Liver (tissue), 9 donors: ENCODE results near the gene IMPA2. TPM values are rescaled to one million over a fixed set of nuclear protein-coding genes. Genes with fewer than 3 reads are reported as not detected.

Experiments
- DNase-seq: peaks from one replicate; pipeline ENCODE4 v3.0.0-alpha.2; 2017; ENCODE audit warnings: low spot score
- H3K27ac ChIP-seq, 2 donors: one replicate each; pipeline ENCODE4 v1.7.0; 2013; ENCODE audit warnings: inconsistent platforms in 2 of 2, low read length in 2 of 2, control low read depth in 1 of 2, low read depth in 1 of 2, mild to moderate bottlenecking in 1 of 2
- H3K27me3 ChIP-seq, 4 donors: one replicate each; pipeline versions ENCODE4 v1.6.1 to v1.7.0; 2013; ENCODE audit warnings: low read length in 3 of 4, inconsistent platforms in 1 of 4, mild to moderate bottlenecking in 1 of 4, moderate library complexity in 1 of 4; ENCODE audit not compliant: control insufficient read depth in 4 of 4, insufficient read depth in 4 of 4
- H3K36me3 ChIP-seq, 4 donors: one replicate each; pipeline versions ENCODE4 v1.6.1 to v1.7.0; 2013; ENCODE audit warnings: low read length in 3 of 4, mild to moderate bottlenecking in 3 of 4, low read depth in 1 of 4, moderate library complexity in 1 of 4; ENCODE audit not compliant: control insufficient read depth in 4 of 4, insufficient read depth in 3 of 4
- H3K4me1 ChIP-seq, 4 donors: one replicate each; pipeline versions ENCODE4 v1.6.1 to v1.7.0; 2013; ENCODE audit warnings: low read length in 3 of 4, mild to moderate bottlenecking in 3 of 4, moderate library complexity in 1 of 4; ENCODE audit not compliant: control insufficient read depth in 4 of 4, insufficient read depth in 4 of 4
- H3K4me3 ChIP-seq, 3 donors: one replicate each; pipeline versions ENCODE4 v1.6.1 to v1.7.0; 2013; ENCODE audit warnings: low read length in 3 of 3, control low read depth in 1 of 3, low read depth in 1 of 3, mild to moderate bottlenecking in 1 of 3
- H3K9ac ChIP-seq, 2 donors: one replicate each; pipeline ENCODE4 v1.7.0; 2013; ENCODE audit warnings: low read length in 2 of 2, mild to moderate bottlenecking in 2 of 2, moderate library complexity in 2 of 2, control low read depth in 1 of 2, low read depth in 1 of 2
- H3K9me3 ChIP-seq, 4 donors: one replicate each; pipeline versions ENCODE4 v1.6.1 to v1.7.0; 2013; ENCODE audit warnings: low read length in 3 of 4; ENCODE audit not compliant: control insufficient read depth in 4 of 4
- EGR1 ChIP-seq, 2 donors: IDR thresholded peaks; 2 replicates each; pipeline ENCODE4 v1.6.1; 2016 to 2018; ENCODE audit warnings: antibody characterized with exemption in 2 of 2, low read depth in 2 of 2
- FOXA1 ChIP-seq: IDR thresholded peaks from 2 replicates; pipeline ENCODE4 v1.6.1; 2016; ENCODE audit warnings: antibody characterized with exemption
- FOXA2 ChIP-seq: IDR thresholded peaks from 2 replicates; pipeline ENCODE4 v1.6.1; 2016; ENCODE audit warnings: antibody characterized with exemption
- GABPA ChIP-seq, 2 donors: IDR thresholded peaks in 1 of 2; conservative IDR thresholded peaks in 1 of 2; 2 replicates each; pipeline ENCODE4 v1.6.1; 2016; ENCODE audit warnings: antibody characterized with exemption in 2 of 2, mild to moderate bottlenecking in 1 of 2, moderate library complexity in 1 of 2
- HNF4A ChIP-seq, 2 donors: conservative IDR thresholded peaks; 2 replicates each; pipeline ENCODE4 v1.6.1; 2016; ENCODE audit warnings: antibody characterized with exemption in 2 of 2, mild to moderate bottlenecking in 2 of 2
- HNF4G ChIP-seq: IDR thresholded peaks from 2 replicates; pipeline ENCODE4 v1.6.1; 2016; ENCODE audit warnings: antibody characterized with exemption
- JUND ChIP-seq, 2 donors: IDR thresholded peaks; 2 replicates each; pipeline ENCODE4 v1.6.1; 2016; ENCODE audit warnings: antibody characterized with exemption in 2 of 2
- MAX ChIP-seq: IDR thresholded peaks from 2 replicates; pipeline ENCODE4 v1.6.1; 2016; ENCODE audit warnings: antibody characterized with exemption
- NR2F2 ChIP-seq: IDR thresholded peaks from 2 replicates; pipeline ENCODE4 v1.6.1; 2016; ENCODE audit warnings: antibody characterized with exemption
- RAD21 ChIP-seq, 2 donors: IDR thresholded peaks; 2 replicates each; pipeline ENCODE4 v1.6.1; 2016; ENCODE audit warnings: antibody characterized with exemption in 2 of 2, mild to moderate bottlenecking in 2 of 2
- REST ChIP-seq: IDR thresholded peaks from 2 replicates; pipeline ENCODE4 v1.6.1; 2016; ENCODE audit warnings: antibody characterized with exemption, mild to moderate bottlenecking
- RXRA ChIP-seq, 2 donors: IDR thresholded peaks; 2 replicates each; pipeline ENCODE4 v1.6.1; 2017 to 2018; ENCODE audit warnings: antibody characterized with exemption in 2 of 2, mild to moderate bottlenecking in 1 of 2
- SP1 ChIP-seq: IDR thresholded peaks from 2 replicates; pipeline ENCODE4 v1.6.1; 2018; ENCODE audit warnings: antibody characterized with exemption, mild to moderate bottlenecking
- TAF1 ChIP-seq: conservative IDR thresholded peaks from 2 replicates; pipeline ENCODE4 v1.6.1; 2016; ENCODE audit warnings: antibody characterized with exemption, mild to moderate bottlenecking
- YY1 ChIP-seq: IDR thresholded peaks from 2 replicates; pipeline ENCODE4 v1.6.1; 2016; ENCODE audit warnings: antibody characterized with exemption, mild to moderate bottlenecking
- WGBS: extraction: QIAGEN DNeasy Blood & Tissue Kit; methylation state at CpG from one replicate; pipeline ENCODE4 v1.1.7; 2013; 5-methylcytosine and 5-hydroxymethylcytosine counted together
- polyA plus RNA-seq, 2 donors: library from polyadenylated mRNA; stranded (reverse) in 1 of 2; unstranded in 1 of 2; fragments of 200-250 nt in 1 of 2; fragments of >200 nt in 1 of 2; fragmentation: Nextera tagmentation in 1 of 2; extraction: Ambion mirVana in 1 of 2; gene quantifications; one replicate each; pipeline versions ENCODE4 v1.2.1 to v1.2.3, GENCODE V29; 2013 to 2015
- total RNA-seq, 2 donors: library from RNA; depleted of rRNA; stranded (reverse); fragments of >200 nt; gene quantifications; one replicate each; pipeline ENCODE4 v1.2.3, GENCODE V29; 2014
- TF ChIP-seq, protein P1 (sequence below): fragments of 150-350 bp; IDR thresholded peaks from 2 replicates; pipeline ENCODE4 v1.5.1; 2017; ENCODE audit warnings: improper control_type of control experiment, low read depth, low read length; ENCODE audit not compliant: missing input control
- TF ChIP-seq, protein P2 (sequence below): IDR thresholded peaks from 2 replicates; pipeline ENCODE4 v1.6.1; 2016; ENCODE audit warnings: antibody characterized with exemption
- donor health status: healthy.
- donor health status: healthy.
- donor health status: healthy.
- donor health status: healthy.
- donor health status: healthy.

The IMPA2 gene
- total and polyA plus RNA-seq, 4 donors, result 27.5 to 55.8 (median 48.2) TPM

- TF ChIP-seq MAX, result no peak
- no peak for TF ChIP-seq YY1
Measured at GRCh38 chr18:12023375-12023774, 42.1 kb downstream of the IMPA2 start (continued).

GRCh38 chr18:12026562-12026961, 45.3 kb downstream of the IMPA2 start:
- no peak overlapping the region for H3K4me3 ChIP-seq
- no peaks in the 10 kb centered on the region for H3K9me3 ChIP-seq
- DNase-seq, result no peak
- peaks cover 0 to 21% (median 7%) of the 10 kb centered on the region in 4 donors for H3K36me3 ChIP-seq
- H3K9ac ChIP-seq, result no peak overlapping the region
- WGBS, result 88% methylated on average over 5 of the region's 5 CpGs
- H3K4me1 ChIP-seq, result peaks cover 2 to 12% (median 6%) of the 10 kb centered on the region in 4 donors
- H3K27ac ChIP-seq, result peak overlapping the region; percentile 88 to 89
- H3K27me3 ChIP-seq, result no peaks in the 10 kb centered on the region
- TF ChIP-seq, protein P1, sequence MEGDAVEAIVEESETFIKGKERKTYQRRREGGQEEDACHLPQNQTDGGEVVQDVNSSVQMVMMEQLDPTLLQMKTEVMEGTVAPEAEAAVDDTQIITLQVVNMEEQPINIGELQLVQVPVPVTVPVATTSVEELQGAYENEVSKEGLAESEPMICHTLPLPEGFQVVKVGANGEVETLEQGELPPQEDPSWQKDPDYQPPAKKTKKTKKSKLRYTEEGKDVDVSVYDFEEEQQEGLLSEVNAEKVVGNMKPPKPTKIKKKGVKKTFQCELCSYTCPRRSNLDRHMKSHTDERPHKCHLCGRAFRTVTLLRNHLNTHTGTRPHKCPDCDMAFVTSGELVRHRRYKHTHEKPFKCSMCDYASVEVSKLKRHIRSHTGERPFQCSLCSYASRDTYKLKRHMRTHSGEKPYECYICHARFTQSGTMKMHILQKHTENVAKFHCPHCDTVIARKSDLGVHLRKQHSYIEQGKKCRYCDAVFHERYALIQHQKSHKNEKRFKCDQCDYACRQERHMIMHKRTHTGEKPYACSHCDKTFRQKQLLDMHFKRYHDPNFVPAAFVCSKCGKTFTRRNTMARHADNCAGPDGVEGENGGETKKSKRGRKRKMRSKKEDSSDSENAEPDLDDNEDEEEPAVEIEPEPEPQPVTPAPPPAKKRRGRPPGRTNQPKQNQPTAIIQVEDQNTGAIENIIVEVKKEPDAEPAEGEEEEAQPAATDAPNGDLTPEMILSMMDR, result no peak
- TF ChIP-seq REST (no peak), SP1 (no peak), HNF4G (no peak), FOXA1 (no peak), RAD21 (IDR thresholded peaks at IDR 0.05) (no peak), HNF4A (conservative IDR thresholded peaks at IDR 0.05) (no peak), MAX (no peak), JUND (IDR thresholded peaks at IDR 0.05) (no peak)

- Histone ChIP-seq H3K9ac (no peak overlapping the region), H3K4me3 (no peak overlapping the region), H3K27ac (peak overlapping the region; percentile 88 to 89), H3K36me3 (peaks cover 0 to 19% (median 7%) of the 10 kb centered on the region in 4 donors), H3K4me1 (peaks cover 2 to 12% (median 6%) of the 10 kb centered on the region in 4 donors), H3K27me3 (no peaks in the 10 kb centered on the region), H3K9me3 (no peaks in the 10 kb centered on the region)
- DNase-seq, result no peak
- 36% methylated on average over 9 of the region's 9 CpGs for WGBS
- no peak for TF ChIP-seq NR2F2
- peak; percentile 72 for TF ChIP-seq SP1
- no peak for TF ChIP-seq MAX
- TF ChIP-seq EGR1 (IDR thresholded peaks at IDR 0.05; ENCODE audit: low read depth in 2 of 2), result peak in 1 of 2 donors; percentile 33
- TF ChIP-seq REST, result peak; percentile 64
- peak; percentile 49 for TF ChIP-seq FOXA2
- TF ChIP-seq JUND (IDR thresholded peaks at IDR 0.05), result peak; percentile 25 to 91
- peak; percentile 70 for TF ChIP-seq YY1
- TF ChIP-seq RXRA (IDR thresholded peaks at IDR 0.05), result peak; percentile 88 to 97
- no peak for TF ChIP-seq HNF4G
- TF ChIP-seq, protein P1, result no peak
- peak; percentile 53 for TF ChIP-seq FOXA1
- TF ChIP-seq, protein P2, sequence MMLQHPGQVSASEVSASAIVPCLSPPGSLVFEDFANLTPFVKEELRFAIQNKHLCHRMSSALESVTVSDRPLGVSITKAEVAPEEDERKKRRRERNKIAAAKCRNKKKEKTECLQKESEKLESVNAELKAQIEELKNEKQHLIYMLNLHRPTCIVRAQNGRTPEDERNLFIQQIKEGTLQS, result no peak
- peak; percentile 52 to 86 for TF ChIP-seq HNF4A (conservative IDR thresholded peaks at IDR 0.05)
- peak in 1 of 2 donors; percentile 19 for TF ChIP-seq GABPA (IDR thresholded peaks at IDR 0.05 in 1 of 2, conservative IDR thresholded peaks at IDR 0.05 in 1 of 2)
- peak; percentile 33 to 47 for TF ChIP-seq RAD21 (IDR thresholded peaks at IDR 0.05)
- TF ChIP-seq TAF1, result no peak
Measured at GRCh38 chr18:12027046-12027445, 45.7 kb downstream of the IMPA2 start.
